GM18517 (cell line): ENCODE measurements around the gene HRC.
"Not testable (repeated sequence)": the region's sequence is repeated elsewhere in the genome, so short reads cannot be mapped to it uniquely, and the experiment has no call there.

Experiments
- ATAC-seq: cut with Tn5 transposase; IDR thresholded peaks from one replicate; pipeline ENCODE4 v1.9.1; 2021; ENCODE audit warnings: mild to moderate bottlenecking, moderate library complexity; ENCODE audit not compliant: unreplicated experiment

Gene HRC

DNA sequence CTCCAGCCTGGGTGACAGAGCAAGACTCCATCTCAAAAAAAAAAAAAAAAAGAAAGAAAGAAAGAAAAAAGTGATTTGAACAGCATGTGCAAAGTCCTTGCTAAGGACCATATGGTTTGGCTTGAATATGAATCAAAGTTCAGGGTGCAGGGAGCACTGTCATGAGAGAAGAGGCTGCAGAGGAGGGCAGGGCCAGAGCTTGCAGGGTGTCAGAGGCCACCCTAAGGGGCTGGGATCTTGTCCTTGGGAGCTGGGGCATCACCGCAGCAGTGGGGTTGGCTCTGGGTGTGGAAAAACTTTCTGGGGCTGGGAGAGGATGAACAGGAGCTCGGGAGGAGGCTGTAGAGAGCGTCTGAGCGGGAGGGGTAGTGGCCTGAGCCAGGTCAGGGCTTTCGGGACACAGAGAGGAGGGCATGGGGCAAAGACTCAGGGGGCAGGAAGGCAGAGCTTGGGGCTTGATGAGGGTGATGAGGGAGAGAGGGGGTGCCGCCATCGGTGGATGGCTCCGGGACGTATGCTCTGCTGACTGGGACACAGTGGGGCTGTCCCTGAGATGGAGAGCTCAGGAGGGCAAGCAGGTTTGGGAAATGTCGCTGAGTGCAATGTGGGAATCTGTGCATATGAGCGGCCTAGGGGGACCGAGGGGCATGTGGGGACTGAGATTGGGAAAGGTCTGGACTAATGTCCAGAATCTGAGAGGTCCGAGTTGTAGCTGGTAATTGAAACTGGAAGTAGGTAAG lies 5.4 kb upstream of the HRC start:
- ATAC-seq: no peak

DNA sequence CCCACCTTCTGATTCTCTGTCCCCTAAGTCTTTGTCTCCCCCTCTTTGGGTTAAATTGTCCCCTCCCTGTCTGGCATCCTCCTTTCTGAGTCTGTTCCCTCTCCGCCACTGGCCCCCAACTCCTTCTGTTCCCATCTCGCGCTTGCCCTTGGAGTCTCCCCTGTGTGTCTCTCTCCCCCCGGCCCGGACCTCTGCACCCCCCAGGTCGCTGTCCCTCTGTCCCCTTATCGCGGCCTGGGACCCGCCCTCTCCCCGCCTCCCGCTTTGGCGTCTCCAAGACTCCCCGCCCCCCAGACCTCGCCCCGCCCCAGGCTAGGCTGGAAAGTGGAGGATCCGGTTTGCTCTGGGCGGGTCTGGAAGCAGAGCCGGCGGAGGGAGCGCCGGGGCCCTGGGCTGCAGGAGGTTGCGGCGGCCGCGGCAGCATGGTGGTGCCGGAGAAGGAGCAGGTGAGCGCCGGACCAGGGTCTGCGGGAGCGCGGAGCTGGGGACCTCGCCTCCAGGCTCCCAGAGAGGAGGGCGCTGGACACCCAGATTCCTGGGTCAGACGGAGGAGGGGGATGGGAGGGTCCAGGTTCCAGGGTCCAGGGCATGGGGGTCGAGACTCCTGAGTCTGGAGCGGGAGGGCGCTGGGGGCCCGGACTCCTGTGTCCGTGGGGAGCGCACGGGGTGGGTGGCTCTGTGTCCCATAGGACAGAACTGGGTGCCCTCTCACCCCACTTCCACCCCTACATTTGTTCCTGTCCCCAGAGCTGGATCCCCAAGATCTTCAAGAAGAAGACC lies 2.4 kb upstream of the HRC start, which contains the start of gene TRPM4:
Gene TRPM4, plus strand, starts transcription at position 348 of the 780 bp plus-strand sequence. Its CDS starts 75 bp downstream, at position 423.
- no peak for ATAC-seq

DNA sequence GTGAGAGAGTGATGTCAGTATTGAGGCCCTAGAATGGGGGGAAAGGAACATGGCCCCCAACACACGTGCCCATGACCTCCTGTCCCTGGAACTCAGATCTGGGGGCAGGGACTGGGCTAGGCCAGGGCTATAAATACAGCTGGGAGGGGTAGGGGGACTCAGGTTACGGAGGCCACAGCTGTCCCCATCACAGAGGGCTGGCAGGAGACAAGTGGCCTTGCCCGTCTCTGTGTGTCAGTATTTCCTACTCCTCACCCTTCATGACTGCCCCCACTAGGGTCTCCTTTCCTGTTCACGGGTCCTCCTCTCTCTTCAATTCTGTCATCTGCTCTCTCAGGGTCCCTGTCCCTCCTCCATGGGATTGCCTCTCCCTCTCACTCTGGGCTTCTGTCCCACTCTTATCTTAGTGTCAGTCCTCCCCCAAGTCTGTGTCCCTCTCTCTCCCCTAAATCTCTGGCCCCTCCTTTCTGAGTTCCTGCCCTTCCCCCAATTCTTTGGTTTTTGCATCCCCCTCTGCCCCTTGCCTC lies 687 bp upstream of the HRC start:
- ATAC-seq: no peak

DNA sequence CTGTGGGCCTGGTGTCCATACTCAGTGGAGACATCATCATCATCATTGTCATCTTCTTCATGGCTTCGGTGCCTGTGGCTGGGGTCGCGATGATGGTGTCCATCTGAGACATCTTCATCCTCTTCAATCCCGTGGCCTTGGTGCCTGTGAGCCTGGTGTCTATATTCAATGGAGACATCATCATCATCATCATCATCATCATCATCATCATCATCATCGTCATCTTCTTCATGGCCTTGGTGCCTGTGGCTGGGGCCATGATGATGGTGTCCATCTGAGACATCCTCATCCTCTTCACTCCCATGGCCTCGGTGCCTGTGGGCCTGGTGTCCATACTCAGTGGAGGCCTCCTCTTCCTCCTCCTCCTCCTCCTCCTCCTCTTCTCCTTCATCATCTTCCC lies 917 bp downstream of the HRC start:
- ATAC-seq: no peak

DNA sequence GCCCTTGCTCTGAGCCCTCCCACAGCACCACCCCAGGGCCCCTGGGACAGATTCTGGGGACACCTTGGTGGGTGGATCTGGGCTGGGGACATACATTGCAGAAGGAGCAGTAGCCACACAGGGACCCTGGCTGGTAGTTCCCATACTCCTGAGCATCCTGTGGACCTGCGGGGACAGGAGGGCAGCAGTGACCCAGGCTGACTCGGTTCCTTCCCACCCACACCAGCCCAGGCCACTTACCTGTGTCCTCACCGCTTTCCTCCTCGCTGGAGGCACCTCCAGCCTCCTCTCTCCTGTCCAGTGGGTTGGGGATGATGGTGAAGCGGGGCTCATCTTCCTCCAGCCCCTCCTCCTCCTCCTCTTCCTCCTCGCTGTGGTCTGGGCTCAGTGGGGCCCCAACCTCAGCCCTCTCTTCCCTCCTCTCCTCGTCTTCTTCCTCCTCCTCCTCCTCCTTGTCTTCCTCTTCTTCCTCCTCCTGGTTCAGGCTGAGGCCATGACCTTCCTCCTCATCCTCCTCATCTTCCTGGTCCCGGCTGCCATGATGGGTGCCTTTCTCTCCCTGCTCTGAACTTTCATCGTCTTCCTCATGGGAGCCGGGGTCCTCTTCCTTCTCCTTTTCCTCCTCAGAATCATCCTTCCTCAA lies 1.9 kb downstream of the HRC start:
- ATAC-seq: no peak

DNA sequence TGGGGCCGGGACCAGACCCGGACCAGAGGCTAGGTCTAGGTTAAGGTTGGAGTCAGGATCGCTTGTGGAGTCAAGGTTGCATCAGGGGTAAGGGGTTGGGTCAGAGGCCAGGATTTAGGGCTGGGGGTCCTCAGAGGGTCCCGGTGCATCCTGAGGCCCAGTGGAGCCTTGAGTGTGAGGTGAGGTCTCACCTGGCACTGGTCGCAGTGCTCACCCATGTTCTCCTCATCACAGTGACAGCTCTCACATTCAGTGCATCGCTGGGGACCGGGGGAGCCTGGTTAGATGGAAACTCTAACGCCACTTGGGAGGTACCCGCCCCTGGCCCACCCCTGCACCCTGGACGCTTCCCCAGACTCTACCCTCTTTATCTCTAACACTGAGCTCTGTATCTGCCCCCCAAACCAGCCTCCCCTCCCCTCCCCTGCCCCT lies 3.1 kb downstream of the HRC start:
- no peak for ATAC-seq

DNA sequence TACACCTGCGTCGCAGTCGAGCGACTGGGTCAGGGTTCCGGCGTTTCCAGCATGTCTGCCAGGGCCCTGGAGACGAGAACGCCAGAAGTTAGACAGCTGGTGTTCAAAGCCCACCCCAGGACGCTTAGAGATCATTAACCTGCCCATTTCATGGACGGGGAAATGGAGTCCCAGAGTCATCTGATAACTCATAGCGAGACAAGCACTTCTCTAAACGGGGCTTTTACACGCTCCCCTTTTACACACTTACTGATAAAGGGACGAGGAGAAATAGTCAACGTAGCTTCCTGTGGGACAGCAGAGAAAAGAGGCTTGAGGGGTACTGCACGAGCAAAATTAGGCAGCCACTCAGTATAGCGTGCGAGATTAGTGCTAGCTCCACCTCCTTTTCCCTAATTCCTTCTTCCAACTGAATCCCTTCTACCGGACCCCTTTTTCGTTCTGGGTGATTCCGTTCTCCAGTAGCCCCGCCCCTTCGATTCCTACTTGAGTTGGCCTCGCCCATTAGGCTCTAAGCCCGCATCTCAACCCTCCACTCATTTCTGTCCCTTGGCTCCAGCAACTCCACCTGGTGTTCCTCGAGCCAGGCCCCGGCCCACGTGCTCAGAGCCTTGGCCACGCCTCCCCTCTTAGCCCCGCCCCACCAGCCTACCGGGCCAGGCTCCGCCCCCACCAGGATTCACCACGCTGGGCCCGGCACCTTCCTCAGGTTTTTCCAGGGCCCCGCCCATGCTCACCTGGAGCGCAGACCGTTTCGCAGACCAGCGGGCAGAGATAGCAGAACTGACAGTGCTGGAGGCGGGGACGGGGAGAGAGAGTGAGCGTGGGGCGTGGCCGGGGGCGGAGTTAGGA lies 3.7 kb downstream of the HRC start:
- no peak for ATAC-seq

DNA sequence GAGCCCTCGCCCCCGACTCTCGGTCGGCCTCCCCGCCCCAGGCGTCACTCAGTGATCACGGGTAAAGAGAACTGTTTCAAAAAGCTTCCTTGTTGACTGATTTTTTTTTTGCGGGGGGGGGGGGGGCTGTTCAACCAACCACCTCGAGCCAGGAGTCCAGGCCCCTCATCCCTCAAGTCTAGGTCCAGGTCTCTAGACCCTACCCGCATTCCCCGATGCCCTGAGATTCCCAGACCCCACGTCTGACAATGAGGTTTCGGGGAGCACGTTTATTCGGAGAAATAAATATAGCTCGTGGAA lies 4.3 kb downstream of the HRC start:
- ATAC-seq: no peak

DNA sequence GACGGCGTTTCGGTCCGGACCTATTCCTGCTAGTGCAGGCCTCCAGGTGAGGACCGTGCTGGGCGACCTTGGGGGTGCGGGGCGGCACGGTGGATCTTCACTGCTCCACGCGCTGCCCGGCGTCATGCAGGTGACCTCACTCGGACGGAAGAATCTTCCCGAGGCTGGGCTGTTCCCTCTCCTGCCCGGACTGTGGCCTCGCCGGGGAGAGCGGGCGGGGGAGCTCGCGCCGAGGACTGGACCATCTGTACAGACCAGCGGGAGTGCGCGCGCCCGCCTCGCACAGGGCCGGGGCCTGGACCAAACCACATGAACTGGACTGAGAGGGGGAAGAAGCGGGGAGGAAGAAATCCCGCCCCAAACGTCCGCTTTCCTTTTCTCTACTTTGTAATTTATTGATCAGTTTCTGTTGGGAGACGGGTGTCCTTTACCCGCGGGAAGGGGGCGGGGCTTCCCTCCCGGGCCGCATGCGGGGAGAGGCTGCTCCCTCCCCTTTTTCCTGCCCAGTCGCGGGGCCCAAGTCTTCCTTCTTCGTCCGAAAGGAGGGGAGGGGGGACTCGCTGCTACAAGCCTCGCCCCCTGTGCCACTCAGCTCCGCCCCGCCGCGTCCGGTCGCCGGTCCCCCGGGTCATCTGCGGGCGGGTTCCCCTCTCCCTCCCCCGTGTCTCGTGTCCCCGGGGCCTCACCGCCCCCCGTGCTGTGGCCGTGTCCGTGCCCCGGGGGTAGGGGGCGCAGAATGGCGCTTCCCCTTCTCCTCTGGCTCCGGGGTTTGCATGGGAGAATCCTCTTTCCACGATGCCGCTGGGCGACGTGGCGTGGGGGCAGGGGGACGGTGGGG lies 4.9 kb downstream of the HRC start:
- no peak for ATAC-seq

DNA sequence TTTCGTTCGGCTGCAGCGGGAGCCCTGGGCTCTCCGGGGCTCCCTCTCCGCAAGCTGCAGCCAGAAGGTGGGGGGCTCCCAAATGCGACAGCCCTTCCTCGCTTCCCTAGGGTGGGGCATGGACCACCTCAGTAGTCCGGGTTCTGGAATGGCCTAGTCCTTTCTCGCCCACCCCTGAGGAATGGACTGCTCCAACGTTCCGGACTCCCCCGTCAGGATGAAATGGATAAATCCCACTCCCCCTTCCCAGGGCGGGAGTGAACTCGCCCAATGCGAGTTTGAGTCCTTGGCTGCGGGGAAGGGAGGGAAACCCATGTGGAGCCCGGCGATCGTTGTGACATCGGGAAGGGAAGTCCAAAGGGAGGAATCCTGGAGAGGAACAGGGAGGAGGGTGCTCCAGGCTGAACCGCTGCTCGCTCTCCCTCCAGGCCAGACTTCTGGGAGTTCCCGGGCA lies 5.5 kb downstream of the HRC start:
- no peak for ATAC-seq

DNA sequence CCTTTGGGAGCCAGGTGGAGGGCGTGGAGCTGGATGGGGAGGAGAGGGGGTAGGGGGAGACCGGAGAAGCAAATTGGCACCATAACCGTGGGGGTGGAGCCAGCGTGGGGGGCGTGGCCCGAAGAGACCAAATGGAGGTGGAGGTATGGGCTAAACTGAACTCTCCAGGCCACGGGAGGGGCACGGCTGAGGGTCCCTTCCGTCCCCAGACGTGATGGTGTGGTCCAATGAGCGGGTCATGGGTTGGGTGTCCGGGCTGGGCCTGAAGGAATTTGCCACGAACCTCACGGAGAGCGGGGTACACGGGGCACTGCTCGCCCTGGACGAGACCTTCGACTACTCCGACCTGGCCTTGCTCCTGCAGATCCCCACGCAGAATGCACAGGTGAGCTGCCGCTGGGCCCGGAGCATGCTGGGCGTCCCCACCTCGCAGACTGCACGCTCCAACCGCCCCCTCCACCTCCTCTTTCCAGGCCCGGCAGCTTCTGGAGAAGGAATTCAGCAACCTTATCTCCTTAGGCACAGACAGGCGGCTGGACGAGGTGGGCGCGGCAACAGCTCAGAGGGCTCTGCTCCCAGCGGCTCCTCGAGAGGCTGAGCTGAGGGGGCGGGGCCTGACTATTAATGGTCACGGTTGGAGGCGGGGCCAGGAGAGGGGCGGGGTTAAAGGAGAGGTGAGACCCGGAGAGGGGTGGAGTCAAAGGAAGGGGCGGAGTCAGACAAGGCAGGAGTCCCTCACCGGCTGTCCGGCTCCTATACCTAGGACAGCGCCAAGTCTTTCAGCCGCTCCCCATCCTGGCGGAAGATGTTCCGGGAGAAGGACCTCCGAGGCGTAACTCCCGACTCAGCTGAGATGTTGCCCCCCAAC lies 6.2 kb downstream of the HRC start:
- ATAC-seq: no peak

DNA sequence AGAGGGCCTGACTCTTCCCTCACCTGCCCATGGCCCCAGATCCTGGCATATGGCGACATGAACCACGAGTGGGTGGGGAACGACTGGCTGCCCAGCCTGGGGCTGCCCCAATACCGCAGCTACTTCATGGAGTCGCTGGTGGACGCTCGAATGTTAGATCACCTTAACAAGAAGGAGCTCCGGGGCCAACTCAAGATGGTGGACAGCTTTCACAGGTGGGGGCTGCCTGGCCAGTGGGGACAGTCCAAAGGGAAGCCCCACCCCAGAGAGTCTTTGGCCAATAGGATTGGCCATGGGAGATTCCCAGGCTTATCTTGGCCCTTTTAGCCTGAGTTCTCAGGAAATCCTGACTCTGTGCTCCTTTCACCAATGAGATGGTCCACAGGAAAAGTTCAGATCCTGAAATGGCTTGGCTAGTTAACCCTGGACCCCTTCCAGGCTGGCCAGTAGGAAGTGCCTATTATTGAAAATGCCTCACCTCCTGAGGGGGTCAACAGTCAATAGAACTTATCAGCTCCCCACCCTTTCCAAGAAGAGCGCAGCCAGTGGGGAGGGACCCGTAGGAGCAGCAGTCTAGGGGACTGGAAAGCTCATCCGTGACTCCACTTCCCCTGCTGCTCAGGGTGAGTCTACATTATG lies 7.0 kb downstream of the HRC start:
- no peak for ATAC-seq

DNA sequence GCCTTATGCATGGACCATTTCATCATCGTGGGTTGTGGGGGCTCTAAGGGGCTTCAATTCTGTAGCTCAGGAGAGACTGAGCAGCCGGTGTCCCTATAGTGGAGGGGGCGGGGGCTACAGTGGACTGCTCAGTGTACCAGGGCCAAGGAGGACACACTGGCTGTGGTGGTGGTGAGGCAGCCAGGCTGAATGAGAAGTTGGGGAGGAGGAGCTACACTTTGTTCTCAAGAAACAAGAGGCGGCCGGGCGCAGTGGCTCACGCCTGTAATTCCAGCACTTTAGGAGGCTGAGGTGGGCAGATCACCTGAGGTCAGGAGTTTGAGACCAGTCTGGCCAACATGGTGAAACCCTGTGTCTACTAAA lies 8.8 kb downstream of the HRC start:
- ATAC-seq: not testable (repeated sequence)

DNA sequence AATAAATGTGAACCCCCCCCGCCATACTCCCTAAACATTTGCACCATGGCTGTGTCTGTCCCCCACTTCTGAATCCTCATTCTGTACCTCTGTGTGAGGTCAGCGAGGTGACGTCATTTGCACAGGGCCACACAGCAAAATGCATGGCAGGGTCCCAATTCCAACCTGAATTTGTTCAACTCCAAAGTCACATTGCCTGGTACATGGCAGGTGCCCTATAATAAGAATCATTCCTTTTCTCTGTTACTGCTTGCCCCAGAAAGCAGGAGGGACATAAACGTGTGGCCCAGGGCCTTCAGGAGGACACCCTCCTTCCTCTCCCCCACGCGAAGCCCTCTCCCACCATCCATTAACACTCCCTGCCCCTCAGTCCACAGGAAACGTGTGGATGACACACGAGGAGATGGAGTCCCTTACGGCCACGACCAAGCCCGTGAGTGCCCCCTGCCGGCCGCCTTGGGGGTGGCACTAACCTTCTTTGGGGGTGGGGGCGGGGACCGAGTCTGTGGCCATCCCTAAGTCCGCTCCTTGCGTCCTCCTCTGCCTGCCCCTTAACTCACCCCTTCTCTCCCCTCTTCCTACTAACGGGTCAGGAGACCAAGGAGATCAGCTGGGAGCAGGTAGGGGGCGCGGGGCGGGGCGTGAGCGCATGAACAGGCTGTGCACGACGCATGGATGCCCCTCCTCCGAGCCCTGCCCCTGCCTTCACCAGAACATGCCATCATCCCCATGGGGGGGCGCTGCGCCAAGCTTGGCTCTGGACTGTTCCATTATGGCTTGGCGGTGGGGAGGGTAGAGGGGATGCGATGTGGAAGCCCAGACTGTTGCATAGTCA lies 9.4 kb downstream of the HRC start:
- no peak for ATAC-seq

DNA sequence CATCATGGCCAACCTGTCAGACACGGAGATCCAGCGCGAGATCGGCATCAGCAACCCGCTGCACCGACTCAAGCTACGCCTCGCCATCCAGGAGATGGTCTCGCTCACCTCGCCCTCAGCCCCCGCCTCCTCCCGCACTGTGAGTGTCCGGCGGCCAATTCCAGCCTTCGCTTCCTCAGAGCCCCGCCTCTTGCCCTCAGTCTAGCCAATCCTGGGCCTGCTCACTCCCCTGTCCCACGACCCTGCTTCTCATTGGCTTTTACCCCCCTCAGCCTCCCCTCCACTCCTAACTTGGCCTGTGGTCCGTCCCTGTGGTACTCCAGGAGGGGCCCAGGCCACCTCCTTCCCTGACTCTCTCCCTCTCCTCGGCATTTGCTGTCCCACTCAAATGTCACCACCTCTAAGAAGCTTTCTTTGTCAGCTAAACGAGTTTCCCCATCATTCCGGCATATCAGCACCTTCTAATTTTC lies 12.3 kb downstream of the HRC start:
- ATAC-seq: peak; percentile 78

DNA sequence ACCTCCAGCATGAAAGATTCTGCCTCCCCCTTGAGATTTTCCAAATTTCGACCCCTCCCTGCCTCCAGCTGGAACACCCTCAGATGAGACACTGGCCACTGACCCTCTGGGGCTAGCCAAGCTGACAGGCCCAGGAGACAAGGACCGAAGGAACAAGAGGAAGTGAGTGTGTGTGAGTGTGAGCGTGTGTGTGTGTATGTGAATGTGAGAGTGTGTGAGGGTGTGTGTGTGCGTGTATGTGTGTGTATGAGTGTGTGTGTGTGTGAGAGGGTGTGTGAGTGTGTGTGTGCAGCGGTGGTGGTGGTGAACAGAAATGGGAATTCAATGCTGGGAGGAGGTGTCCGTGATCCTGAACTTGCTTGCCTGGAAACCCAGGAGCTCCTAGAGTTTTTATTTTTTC lies 13.8 kb downstream of the HRC start:
- no peak for ATAC-seq

DNA sequence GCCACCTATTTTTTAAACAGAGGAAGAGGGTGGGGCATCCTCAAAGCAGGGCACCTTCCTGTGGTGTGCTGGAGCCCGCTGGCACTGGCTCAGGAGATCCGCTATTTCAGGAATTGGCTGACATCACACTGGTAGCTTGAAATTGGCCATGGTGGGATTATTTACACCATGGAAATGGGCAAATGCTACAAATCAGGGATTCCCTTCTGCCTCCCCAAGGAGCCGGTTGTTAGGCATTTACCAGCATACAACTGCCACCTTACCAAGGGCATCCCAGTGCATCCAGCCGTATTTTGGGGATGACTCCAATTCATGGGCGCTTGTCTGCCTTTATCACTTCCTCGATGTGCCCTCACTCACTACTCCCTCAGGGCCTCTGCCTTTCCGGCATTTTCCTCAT lies 14.2 kb downstream of the HRC start:
- no peak for ATAC-seq

DNA sequence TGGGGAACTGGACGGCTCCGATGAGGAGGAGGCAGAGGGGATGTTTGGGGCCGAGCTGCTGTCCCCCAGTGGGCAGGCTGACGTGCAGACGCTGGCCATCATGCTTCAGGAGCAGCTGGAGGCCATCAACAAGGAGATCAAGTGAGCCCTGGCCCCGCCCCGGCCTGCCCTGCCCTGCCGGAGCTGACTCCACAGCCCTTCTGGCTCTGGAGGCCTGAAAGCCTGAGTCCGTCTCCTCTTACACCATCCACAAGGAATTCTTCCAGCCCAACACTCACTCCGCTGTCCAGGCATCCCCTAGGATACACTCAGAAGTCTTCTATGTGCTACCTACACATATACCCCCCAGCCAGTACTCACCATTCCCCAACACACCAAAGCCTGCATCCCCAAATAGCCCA lies 18.4 kb downstream of the HRC start:
- ATAC-seq: no peak
